Hematopoietic multipotent progenitor cell treated with erythropoietin and hydrocortisone succinate and interleukin-3 and kit ligand, for 4 days (in vitro differentiated cells): ENCODE measurements around the gene RHBDL1.

Source experiments
- DNase-seq: peaks from one replicate; pipeline ENCODE4 v3.0.0-alpha.2; 2015

Gene RHBDL1

GRCh38 chr16:637081-638018, 38.1 kb upstream of the RHBDL1 start:
- DNase-seq, result peak; percentile 95

- DNase-seq, result no peak
Observed at GRCh38 chr16:638034-638543, 37.4 kb upstream of the RHBDL1 start.

GRCh38 chr16:638836-639235, 36.6 kb upstream of the RHBDL1 start:
- DNase-seq, result no peak

GRCh38 chr16:640614-641013, 34.9 kb upstream of the RHBDL1 start:
- no peak for DNase-seq

- DNase-seq, result peak; percentile 94
Observed at GRCh38 chr16:641326-642188, 33.9 kb upstream of the RHBDL1 start, which contains the start of gene MCRIP2. Gene MCRIP2, plus strand, starts transcription at chr16:641828. Its CDS starts 164 bp downstream, at chr16:641992.

- peak; percentile 76 for DNase-seq
Observed at GRCh38 chr16:642189-643049, 33.1 kb upstream of the RHBDL1 start.

- no peak for DNase-seq
Observed at GRCh38 chr16:643050-643368, 32.5 kb upstream of the RHBDL1 start.

GRCh38 chr16:644556-644955, 30.9 kb upstream of the RHBDL1 start:
- DNase-seq, result no peak

- no peak for DNase-seq
Observed at GRCh38 chr16:645852-646678, 29.4 kb upstream of the RHBDL1 start.

- DNase-seq, result no peak
Observed at GRCh38 chr16:646679-647172, 28.7 kb upstream of the RHBDL1 start.

- DNase-seq, result no peak
Observed at GRCh38 chr16:647173-647902, 28.1 kb upstream of the RHBDL1 start.

- peak; percentile 78 for DNase-seq
Observed at GRCh38 chr16:648071-648780, 27.2 kb upstream of the RHBDL1 start.

- peak; percentile 98 for DNase-seq
Observed at GRCh38 chr16:648781-649589, 26.5 kb upstream of the RHBDL1 start, which contains the start of gene WDR90. Gene WDR90, plus strand, starts transcription at chr16:649365. Its CDS starts 52 bp downstream, at chr16:649417.

- peak; percentile 61 for DNase-seq
Observed at GRCh38 chr16:649631-650030, 25.8 kb upstream of the RHBDL1 start.

GRCh38 chr16:651844-652243, 23.6 kb upstream of the RHBDL1 start:
- DNase-seq, result no peak

- no peak for DNase-seq
Observed at GRCh38 chr16:652454-653305, 22.8 kb upstream of the RHBDL1 start.

- DNase-seq, result no peak
Observed at GRCh38 chr16:654034-654433, 21.4 kb upstream of the RHBDL1 start.

GRCh38 chr16:657487-657886, 18.0 kb upstream of the RHBDL1 start:
- no peak for DNase-seq
